Natural killer cell (primary cell): ENCODE data around the gene HMGCLL1. TPM values are rescaled to one million over a fixed set of nuclear protein-coding genes. Genes with fewer than 3 reads are reported as not detected.

Source experiments
- ATAC-seq, 3 donors: fragments of 150-1000 bp in 2 of 3; fragments of 200-7000 bp in 1 of 3; cut with Tn5 transposase; 1 replicate in 1 of 3; 2 replicates in 2 of 3; pipeline ENCODE4 v1.10.0; 2021; ENCODE audit warnings: mild to moderate bottlenecking in 2 of 3, moderate library complexity in 2 of 3
- DNase-seq, 2 donors: peaks; one replicate each; pipeline versions ENCODE4 v3.0.0 to v3.0.0-alpha.2; 2013 to 2021; ENCODE audit warnings: mixed read lengths in 1 of 2
- H3K27ac ChIP-seq: one replicate; pipeline ENCODE4 v1.5.1; 2013; ENCODE audit warnings: mild to moderate bottlenecking, low read length
- H3K27me3 ChIP-seq: one replicate; pipeline ENCODE4 v1.6.1; 2013; ENCODE audit warnings: low read length; ENCODE audit not compliant: control insufficient read depth, insufficient read depth
- H3K36me3 ChIP-seq: one replicate; pipeline ENCODE4 v1.6.1; 2013; ENCODE audit warnings: low read length; ENCODE audit not compliant: control insufficient read depth, insufficient read depth
- H3K4me1 ChIP-seq: one replicate; pipeline ENCODE4 v1.6.1; 2013; ENCODE audit warnings: low read length; ENCODE audit not compliant: control insufficient read depth, insufficient read depth
- H3K4me3 ChIP-seq: one replicate; pipeline ENCODE4 v1.5.1; 2013; ENCODE audit warnings: low read length
- H3K9me3 ChIP-seq: one replicate; pipeline ENCODE4 v1.6.1; 2013; ENCODE audit warnings: low read length; ENCODE audit not compliant: control insufficient read depth, insufficient read depth
- H3K27ac Mint-ChIP-seq, 2 donors: one replicate each; pipeline ENCODE4 v1.8.0; 2022; ENCODE audit warnings: mild to moderate bottlenecking in 2 of 2, mixed read lengths in 2 of 2, moderate library complexity in 1 of 2
- H3K27me3 Mint-ChIP-seq, 2 donors: one replicate each; pipeline ENCODE4 v1.8.0; 2022; ENCODE audit warnings: low read depth in 2 of 2, mixed read lengths in 2 of 2
- H3K36me3 Mint-ChIP-seq: one replicate; pipeline ENCODE4 v1.8.0; 2022; ENCODE audit warnings: mixed read lengths
- H3K4me1 Mint-ChIP-seq, 2 donors: one replicate each; pipeline ENCODE4 v1.8.0; 2022; ENCODE audit warnings: mixed read lengths in 2 of 2
- H3K4me3 Mint-ChIP-seq: one replicate; pipeline ENCODE4 v1.8.0; 2022; ENCODE audit warnings: mild to moderate bottlenecking, moderate library complexity, mixed read lengths
- H3K9me3 Mint-ChIP-seq, 2 donors: one replicate each; pipeline ENCODE4 v1.8.0; 2022; ENCODE audit warnings: mixed read lengths in 2 of 2
- CTCF ChIP-seq: fragments of 200-600 bp; IDR thresholded peaks from one replicate; pipeline ENCODE4 v1.8.0; 2022; ENCODE audit warnings: antibody characterized with exemption
- WGBS: methylation state at CpG from one replicate; pipeline ENCODE4 v1.1.7; 2013; ENCODE audit warnings: missing lambda C conversion rate; ENCODE audit not compliant: insufficient coverage; 5-methylcytosine and 5-hydroxymethylcytosine counted together
- intact Hi-C: fragments of 100-400 bp; cut with micrococcal nuclease; formaldehyde crosslinking; loops from one replicate; pipeline ENCODE4 v1.14.2; 2022
- total RNA-seq, 4 donors: library from RNA; stranded (reverse); fragments of 120-200 nt in 1 of 4; gene quantifications; one replicate each; pipeline versions ENCODE4 v1.2.3 to v1.2.4, GENCODE V29; 2013 to 2022

HMGCLL1 gene
- total RNA-seq, 3 donors from 2014 or later (not counting 1 experiment from before 2014, with no cell fraction given) = not detected

DNA sequence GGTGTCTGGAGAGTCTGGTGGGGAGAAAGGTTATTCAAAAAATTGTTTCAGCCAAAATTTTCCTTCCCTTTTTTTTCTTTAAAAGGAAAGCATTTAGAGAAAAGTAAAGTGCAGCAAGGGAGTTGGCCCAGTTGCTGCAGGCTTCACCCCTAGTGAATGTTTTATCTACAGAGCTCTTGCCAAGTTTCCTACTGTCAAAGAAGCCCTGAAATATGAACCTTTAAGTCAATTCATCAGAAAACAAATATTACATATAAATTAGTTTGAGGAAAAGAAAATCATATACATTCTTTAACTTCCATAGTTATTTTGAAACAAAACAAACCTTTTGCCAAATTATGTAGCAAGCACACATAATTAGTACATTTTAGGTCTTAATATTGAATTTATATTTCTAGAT is 25.0 kb upstream of the HMGCLL1 start:
- no peaks in the 10 kb centered on the region for H3K36me3 ChIP-seq
- no peaks in the 10 kb centered on the region for H3K27me3 ChIP-seq
- H3K4me1 Mint-ChIP-seq = no peaks in the 10 kb centered on the region
- peaks cover 4 to 14% of the 10 kb centered on the region in 2 donors for H3K9me3 Mint-ChIP-seq
- H3K4me3 ChIP-seq = no peak overlapping the region
- TF ChIP-seq CTCF = no peak
- H3K27me3 Mint-ChIP-seq = no peaks in the 10 kb centered on the region
- ATAC-seq (no peak), DNase-seq (no peak)
- H3K4me1 ChIP-seq = no peaks in the 10 kb centered on the region
- H3K27ac Mint-ChIP-seq = no peak overlapping the region
- no peaks in the 10 kb centered on the region for H3K36me3 Mint-ChIP-seq
- no peak overlapping the region for H3K4me3 Mint-ChIP-seq
- intact Hi-C loops = no loop called here
- H3K27ac ChIP-seq = no peak overlapping the region
- no peaks in the 10 kb centered on the region for H3K9me3 ChIP-seq

DNA sequence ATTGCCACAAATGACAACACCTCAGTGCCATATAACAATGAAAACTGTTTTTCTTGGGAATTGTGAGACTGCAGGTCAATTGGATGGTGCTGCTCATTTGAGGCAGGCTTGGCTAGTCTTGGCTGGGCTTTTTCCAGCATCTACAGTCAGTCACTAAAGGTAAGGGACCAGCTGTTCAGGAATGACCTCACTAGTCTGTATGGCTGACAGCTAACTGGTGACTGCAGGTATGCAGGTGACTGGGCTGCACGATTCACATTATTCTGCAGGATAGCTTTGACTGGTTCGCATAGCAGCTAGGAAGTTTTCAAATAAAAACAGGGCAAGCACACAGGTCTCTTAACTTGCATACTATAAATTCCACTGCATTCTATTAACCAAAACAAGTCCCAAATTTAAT is 22.1 kb upstream of the HMGCLL1 start:
- no peaks in the 10 kb centered on the region for H3K4me1 ChIP-seq
- Mint-ChIP-seq H3K27me3 (no peaks in the 10 kb centered on the region), H3K9me3 (peaks cover 2 to 4% of the 10 kb centered on the region in 2 donors), H3K27ac (no peak overlapping the region), H3K4me3 (no peak overlapping the region), H3K4me1 (no peaks in the 10 kb centered on the region), H3K36me3 (no peaks in the 10 kb centered on the region)
- intact Hi-C loops = no loop called here
- H3K27ac ChIP-seq = no peak overlapping the region
- ATAC-seq = no peak
- TF ChIP-seq CTCF = no peak
- H3K9me3 ChIP-seq = no peaks in the 10 kb centered on the region
- DNase-seq = no peak
- WGBS = 91% methylated on average over 2 of the region's 2 CpGs
- no peaks in the 10 kb centered on the region for H3K36me3 ChIP-seq
- no peak overlapping the region for H3K4me3 ChIP-seq
- no peaks in the 10 kb centered on the region for H3K27me3 ChIP-seq

DNA sequence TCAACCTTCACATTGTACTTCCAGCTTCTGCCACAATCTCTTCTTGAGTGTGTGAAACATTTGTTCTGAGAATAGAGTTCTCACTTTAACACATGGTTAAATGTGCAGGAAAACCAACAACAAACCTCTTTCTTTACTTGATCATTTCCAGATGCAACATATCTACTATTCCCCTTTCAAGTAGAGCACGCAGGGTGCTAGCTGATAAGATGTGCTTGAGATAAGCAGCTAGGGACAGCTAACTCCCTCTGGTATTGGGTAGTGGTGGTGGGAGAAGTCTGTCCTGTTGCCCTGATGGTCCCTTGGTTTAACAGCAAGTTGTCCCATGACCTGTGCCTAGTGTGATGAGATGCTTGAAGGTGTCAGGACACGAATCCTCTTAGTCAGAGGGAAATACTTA is 15.4 kb upstream of the HMGCLL1 start:
- no peak for TF ChIP-seq CTCF
- Histone ChIP-seq H3K27me3 (no peaks in the 10 kb centered on the region), H3K36me3 (no peaks in the 10 kb centered on the region), H3K4me1 (no peaks in the 10 kb centered on the region), H3K4me3 (no peak overlapping the region), H3K27ac (no peak overlapping the region), H3K9me3 (no peaks in the 10 kb centered on the region)
- intact Hi-C loops = no loop called here
- Mint-ChIP-seq H3K27me3 (no peaks in the 10 kb centered on the region), H3K4me3 (no peak overlapping the region), H3K27ac (no peak overlapping the region), H3K9me3 (peaks cover 6% of the 10 kb centered on the region in 2 donors), H3K4me1 (no peaks in the 10 kb centered on the region), H3K36me3 (no peaks in the 10 kb centered on the region)
- ATAC-seq (no peak), DNase-seq (no peak)
- WGBS = 40% methylated on average over 2 of the region's 2 CpGs

DNA sequence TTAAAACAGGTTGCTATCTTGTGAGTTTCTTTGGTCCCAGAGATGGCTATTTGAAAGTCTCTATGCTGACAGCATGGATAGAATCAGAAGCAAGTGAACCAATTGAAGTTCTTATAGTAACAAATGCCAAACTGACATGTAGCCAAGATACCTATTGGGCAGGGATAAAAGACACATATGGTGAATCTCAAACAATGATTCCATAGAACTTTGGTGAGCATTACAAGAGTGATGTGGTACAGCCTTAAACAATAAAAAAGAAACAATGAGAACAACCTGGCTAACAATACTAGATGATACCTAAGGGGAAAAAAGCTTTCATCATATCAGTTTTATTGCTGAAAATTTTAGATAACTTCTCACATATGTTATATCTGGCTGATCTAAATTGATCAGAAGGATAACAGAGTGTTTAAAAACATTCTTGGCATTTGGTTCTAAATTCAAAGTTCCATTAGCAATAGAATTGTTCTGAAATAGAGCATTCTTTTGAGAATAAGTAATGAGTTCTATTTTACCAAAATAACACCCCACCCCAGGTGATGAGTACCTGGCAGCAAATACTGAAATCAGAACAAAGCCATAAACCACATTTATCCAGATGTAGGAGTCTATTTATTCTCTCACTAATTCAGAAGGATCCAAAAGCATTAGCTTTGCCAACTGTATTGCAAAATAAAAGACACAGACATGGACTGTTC is 5.8 kb upstream of the HMGCLL1 start:
- Histone ChIP-seq H3K4me1 (no peaks in the 10 kb centered on the region), H3K4me3 (no peak overlapping the region), H3K27me3 (no peaks in the 10 kb centered on the region), H3K9me3 (peaks cover 4% of the 10 kb centered on the region), H3K27ac (no peak overlapping the region), H3K36me3 (no peaks in the 10 kb centered on the region)
- H3K27ac Mint-ChIP-seq = no peak overlapping the region
- no peaks in the 10 kb centered on the region for H3K4me1 Mint-ChIP-seq
- no peaks in the 10 kb centered on the region for H3K36me3 Mint-ChIP-seq
- peaks cover 12 to 14% of the 10 kb centered on the region in 2 donors for H3K9me3 Mint-ChIP-seq
- ATAC-seq (no peak), DNase-seq (no peak)
- intact Hi-C loops = no loop called here
- no peak for TF ChIP-seq CTCF
- no peak overlapping the region for H3K4me3 Mint-ChIP-seq
- no peaks in the 10 kb centered on the region for H3K27me3 Mint-ChIP-seq
